ENCODE measurements around the gene ABCC3.

- TF ChIP-seq EZH2 (IDR thresholded peaks at IDR 0.05; ENCODE audit: borderline replicate concordance, low read depth, low read length, severe bottlenecking) (no peak), CTCF (IDR thresholded peaks at IDR 0.05; ENCODE audit: extremely low read depth in 1 of 2, insufficient read depth in 1 of 2, low read depth in 1 of 2, low read length in 2 of 2) (no peak), POLR2A (IDR thresholded peaks at IDR 0.05; ENCODE audit: low read depth, low read length) (no peak), JUN (IDR thresholded peaks at IDR 0.05; ENCODE audit: borderline replicate concordance, insufficient read depth, insufficient read length, low read depth) (no peak), POLR2AphosphoS5 (IDR thresholded peaks at IDR 0.05; ENCODE audit: insufficient read depth, low read depth, low read length) (no peak), FOS (IDR thresholded peaks at IDR 0.05; ENCODE audit: borderline replicate concordance, insufficient read depth, low read length) (no peak), MAX (IDR thresholded peaks at IDR 0.05; ENCODE audit: insufficient read depth, insufficient read length) (no peak), MYC (IDR thresholded peaks at IDR 0.05; ENCODE audit: low read depth, low read length) (no peak), GATA2 (IDR thresholded peaks at IDR 0.05; ENCODE audit: insufficient read depth, insufficient read length, low read depth, low read length) (no peak)
Observed at GRCh38 chr17:50631195-50631907, 3.3 kb upstream of the ABCC3 start.

Data from endothelial cell of umbilical vein (primary cell).